ENCODE measurements around the gene VPS29.
A peak's percentile ranks its signal among the peaks of the same experiment; 100 is the strongest.

Gene VPS29

DNA sequence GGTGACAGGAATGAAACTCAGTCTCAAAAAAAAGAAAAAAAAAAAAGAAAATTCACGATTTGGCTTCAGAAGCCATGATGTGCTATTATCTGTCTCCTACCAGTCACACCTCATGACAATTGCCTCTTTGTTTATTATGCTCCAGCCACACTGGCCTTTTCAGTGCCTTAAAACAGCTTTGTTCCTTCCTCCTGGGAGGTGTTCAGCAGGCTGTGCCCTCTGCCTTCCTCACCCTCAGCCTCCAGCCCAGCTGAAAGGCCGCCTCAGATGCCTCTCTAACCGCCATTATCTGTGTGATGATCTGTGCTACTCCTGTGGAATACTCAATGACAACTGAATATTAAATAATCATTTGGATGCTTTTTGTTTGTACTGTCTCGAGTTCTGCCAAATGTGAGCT lies 43.2 kb downstream of the VPS29 start:
- no peak for TF ChIP-seq CTCF (IDR thresholded peaks at IDR 0.05; ENCODE audit: extremely low read depth, missing control alignments)
- no peak for DNase-seq (ENCODE audit: low spot score)

DNA sequence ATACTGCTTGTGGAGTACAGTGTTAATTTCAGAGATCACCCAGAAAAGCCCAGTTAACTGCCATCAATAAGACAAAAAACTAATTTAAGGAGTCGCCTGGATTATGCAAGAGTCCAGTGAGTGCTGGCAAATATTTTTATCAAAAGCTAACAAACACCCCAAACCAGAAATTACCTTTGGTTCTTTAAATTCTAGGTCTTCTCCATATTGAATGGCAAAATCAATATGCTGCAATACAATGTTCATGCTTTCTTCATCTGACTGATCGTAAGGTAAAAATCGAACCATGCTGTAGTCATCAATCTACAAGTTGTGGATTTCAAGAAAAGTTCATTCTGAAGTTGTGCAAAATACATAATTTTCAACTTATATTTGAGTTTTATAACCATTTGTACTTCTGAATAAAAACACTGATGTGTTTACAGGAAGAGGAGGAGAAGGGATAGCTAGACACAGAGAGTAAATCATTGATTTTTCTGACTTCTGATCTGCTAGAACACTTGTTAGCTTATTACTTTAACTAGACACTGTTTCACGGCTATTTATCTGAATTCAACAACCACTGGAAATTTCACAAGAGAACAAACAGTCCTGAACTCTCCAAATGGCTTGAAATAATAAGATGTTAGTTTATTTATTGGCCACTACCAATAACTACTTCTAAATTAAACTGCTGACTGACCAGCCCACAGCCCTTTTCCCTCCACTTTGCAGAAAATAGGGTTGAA lies 48.2 kb downstream of the VPS29 start:
- no peak for DNase-seq (ENCODE audit: low spot score)
- TF ChIP-seq CTCF (IDR thresholded peaks at IDR 0.05; ENCODE audit: extremely low read depth, missing control alignments) = no peak

GRCh38 chr12:110451263-110451662 lies 50.6 kb downstream of the VPS29 start:
- no peak for DNase-seq (ENCODE audit: low spot score)
- TF ChIP-seq CTCF (IDR thresholded peaks at IDR 0.05; ENCODE audit: extremely low read depth, missing control alignments) = no peak

- peak; percentile 99 for TF ChIP-seq CTCF (IDR thresholded peaks at IDR 0.05; ENCODE audit: extremely low read depth, missing control alignments)
- peak; percentile 86 for DNase-seq (ENCODE audit: low spot score)
Measured at GRCh38 chr12:110449799-110450497, 52.0 kb downstream of the VPS29 start, which contains the start of gene ARPC3. TSS of gene ARPC3 (minus strand) at chr12:110450337. CDS start at chr12:110450260, 77 bp downstream.

- DNase-seq (ENCODE audit: low spot score) = no peak
Measured at GRCh38 chr12:110444455-110444854, 57.5 kb downstream of the VPS29 start.

More at GRCh38 chr12:110444455-110444854, 57.5 kb downstream of the VPS29 start:
- no peak for TF ChIP-seq CTCF (IDR thresholded peaks at IDR 0.05; ENCODE audit: extremely low read depth, missing control alignments)
